HepG2 (cell line): ENCODE measurements around the gene LSM2. TPM values are rescaled to one million over a fixed set of nuclear protein-coding genes. Genes with fewer than 3 reads are reported as not detected.

Source experiments
- AHDC1 ChIP-seq: sonication (generic); formaldehyde crosslinking; IDR thresholded peaks from 2 replicates; pipeline ENCODE4 v1.5.1; 2020; ENCODE audit warnings: mild to moderate bottlenecking, missing genetic modification reagents, borderline replicate concordance
- BCL3 ChIP-seq: sonication (generic); formaldehyde crosslinking; IDR thresholded peaks from 2 replicates; pipeline ENCODE4 v1.5.1; 2020; ENCODE audit warnings: mild to moderate bottlenecking, missing genetic modification reagents, moderate library complexity
- MLLT10 ChIP-seq: sonication (generic); formaldehyde crosslinking; IDR thresholded peaks from 2 replicates; pipeline ENCODE4 v1.4.0; 2020; ENCODE audit warnings: missing genetic modification reagents
- NCOA1 ChIP-seq: sonication (generic); formaldehyde crosslinking; IDR thresholded peaks from 2 replicates; pipeline ENCODE4 v1.9.0; 2021; ENCODE audit warnings: missing genetic modification reagents
- PREB ChIP-seq: sonication (generic); formaldehyde crosslinking; IDR thresholded peaks from 2 replicates; pipeline ENCODE4 v1.4.0; 2020; ENCODE audit warnings: missing genetic modification reagents
- USF2 ChIP-seq, 2 experiments: sonication (generic) in 1 of 2; formaldehyde crosslinking in 1 of 2; IDR thresholded peaks; 2 replicates each; pipeline versions ENCODE4 v1.5.1 to v1.6.1; 2011 to 2020; ENCODE audit warnings: borderline replicate concordance in 1 of 2, low read depth in 1 of 2, low read length in 1 of 2, mild to moderate bottlenecking in 1 of 2, missing genetic modification reagents in 1 of 2, moderate library complexity in 1 of 2
- ZBTB42 ChIP-seq: sonication (generic); formaldehyde crosslinking; IDR thresholded peaks from 2 replicates; pipeline ENCODE4 v1.5.0; 2020; ENCODE audit warnings: mild to moderate bottlenecking, missing genetic modification reagents
- ZNF17 ChIP-seq: sonication (generic); formaldehyde crosslinking; IDR thresholded peaks from 2 replicates; pipeline ENCODE4 v1.5.0; 2020; ENCODE audit warnings: mild to moderate bottlenecking, missing genetic modification reagents
- ZNF24 ChIP-seq: fragments of 450-650 bp; IDR thresholded peaks from 2 replicates; pipeline ENCODE4 v1.6.1; 2017; ENCODE audit warnings: antibody characterized with exemption, mild to moderate bottlenecking
- ZNF333 ChIP-seq: sonication (generic); formaldehyde crosslinking; IDR thresholded peaks from 2 replicates; pipeline ENCODE4 v1.4.0; 2020; ENCODE audit warnings: mild to moderate bottlenecking, missing genetic modification reagents, borderline replicate concordance
- polyA plus RNA-seq, 8 experiments: library from polyadenylated mRNA; depleted of rRNA in 3 of 8; stranded (reverse) in 7 of 8; unstranded in 1 of 8; fragments of >200 nt; fragmentation: Illumina TruSeq in 4 of 8; extraction: Trizol in 4 of 8; gene quantifications; 2 replicates each; pipeline versions ENCODE4 v1.2.1 to v1.2.3, GENCODE V29; 2011 to 2016; ENCODE audit warnings: low read depth in 4 of 8, missing spikeins in 1 of 8, mixed read lengths in 1 of 8; ENCODE audit not compliant: insufficient read depth in 1 of 8
- total RNA-seq, 5 experiments: library from RNA; depleted of rRNA; stranded (reverse); fragments of >200 nt; fragmentation: Illumina TruSeq; extraction: Trizol; gene quantifications; 2 replicates each; pipeline ENCODE4 v1.2.3, GENCODE V29; 2016; ENCODE audit warnings: low read depth in 1 of 5
- TF ChIP-seq, protein P1 (sequence below): IDR thresholded peaks from 2 replicates; pipeline ENCODE4 v1.6.1; 2016; ENCODE audit warnings: low read depth, missing genetic modification reagents, missing compliant biosample characterization

The LSM2 gene
- total and polyA plus RNA-seq, 2 of the 13 experiments (the other 11 are each of a cell fraction or from before 2014, with no cell fraction given): 69.4 to 90.5 TPM

GRCh38 chr6:31836474-31837368, 30.0 kb upstream of the LSM2 start (continued):
- TF ChIP-seq AHDC1 (no peak), ZNF17 (CRISPR knock-in tag) (no peak), NCOA1 (CRISPR knock-in tag) (no peak), ZNF24 (no peak), PREB (no peak), BCL3 (no peak), ZBTB42 (CRISPR knock-in tag) (no peak), USF2 (IDR thresholded peaks at IDR 0.05; ENCODE audit: low read depth, low read length) (no peak), USF2 (CRISPR knock-in tag; IDR thresholded peaks at IDR 0.05; ENCODE audit: borderline replicate concordance) (no peak), ZNF333 (CRISPR knock-in tag) (no peak), MLLT10 (CRISPR knock-in tag) (no peak)
- TF ChIP-seq, protein P1, sequence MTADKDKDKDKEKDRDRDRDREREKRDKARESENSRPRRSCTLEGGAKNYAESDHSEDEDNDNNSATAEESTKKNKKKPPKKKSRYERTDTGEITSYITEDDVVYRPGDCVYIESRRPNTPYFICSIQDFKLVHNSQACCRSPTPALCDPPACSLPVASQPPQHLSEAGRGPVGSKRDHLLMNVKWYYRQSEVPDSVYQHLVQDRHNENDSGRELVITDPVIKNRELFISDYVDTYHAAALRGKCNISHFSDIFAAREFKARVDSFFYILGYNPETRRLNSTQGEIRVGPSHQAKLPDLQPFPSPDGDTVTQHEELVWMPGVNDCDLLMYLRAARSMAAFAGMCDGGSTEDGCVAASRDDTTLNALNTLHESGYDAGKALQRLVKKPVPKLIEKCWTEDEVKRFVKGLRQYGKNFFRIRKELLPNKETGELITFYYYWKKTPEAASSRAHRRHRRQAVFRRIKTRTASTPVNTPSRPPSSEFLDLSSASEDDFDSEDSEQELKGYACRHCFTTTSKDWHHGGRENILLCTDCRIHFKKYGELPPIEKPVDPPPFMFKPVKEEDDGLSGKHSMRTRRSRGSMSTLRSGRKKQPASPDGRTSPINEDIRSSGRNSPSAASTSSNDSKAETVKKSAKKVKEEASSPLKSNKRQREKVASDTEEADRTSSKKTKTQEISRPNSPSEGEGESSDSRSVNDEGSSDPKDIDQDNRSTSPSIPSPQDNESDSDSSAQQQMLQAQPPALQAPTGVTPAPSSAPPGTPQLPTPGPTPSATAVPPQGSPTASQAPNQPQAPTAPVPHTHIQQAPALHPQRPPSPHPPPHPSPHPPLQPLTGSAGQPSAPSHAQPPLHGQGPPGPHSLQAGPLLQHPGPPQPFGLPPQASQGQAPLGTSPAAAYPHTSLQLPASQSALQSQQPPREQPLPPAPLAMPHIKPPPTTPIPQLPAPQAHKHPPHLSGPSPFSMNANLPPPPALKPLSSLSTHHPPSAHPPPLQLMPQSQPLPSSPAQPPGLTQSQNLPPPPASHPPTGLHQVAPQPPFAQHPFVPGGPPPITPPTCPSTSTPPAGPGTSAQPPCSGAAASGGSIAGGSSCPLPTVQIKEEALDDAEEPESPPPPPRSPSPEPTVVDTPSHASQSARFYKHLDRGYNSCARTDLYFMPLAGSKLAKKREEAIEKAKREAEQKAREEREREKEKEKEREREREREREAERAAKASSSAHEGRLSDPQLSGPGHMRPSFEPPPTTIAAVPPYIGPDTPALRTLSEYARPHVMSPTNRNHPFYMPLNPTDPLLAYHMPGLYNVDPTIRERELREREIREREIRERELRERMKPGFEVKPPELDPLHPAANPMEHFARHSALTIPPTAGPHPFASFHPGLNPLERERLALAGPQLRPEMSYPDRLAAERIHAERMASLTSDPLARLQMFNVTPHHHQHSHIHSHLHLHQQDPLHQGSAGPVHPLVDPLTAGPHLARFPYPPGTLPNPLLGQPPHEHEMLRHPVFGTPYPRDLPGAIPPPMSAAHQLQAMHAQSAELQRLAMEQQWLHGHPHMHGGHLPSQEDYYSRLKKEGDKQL (CRISPR knock-in tag): no peak
